Endothelial cell of umbilical vein (primary cell): ENCODE data around the gene LIN7C. TPM values are rescaled to one million over a fixed set of nuclear protein-coding genes. Genes with fewer than 3 reads are reported as not detected.
A peak's percentile ranks its signal among the peaks of the same experiment; 100 is the strongest.

ENCODE experiments used
- BruUV-seq: library from RNA; stranded (reverse); fragments of 400-500 nt; replicated peaks from 2 replicates; lab custom pipeline; 2021; lab: Mats Ljungman, UMichigan
- CTCF ChIA-PET: fragments of 300-600, 350-600 bp; sonication (Branson Sonifier 250); formaldehyde crosslinking; loops from one replicate; lab custom pipeline; 2021; ENCODE audit warnings: antibody characterized with exemption, inconsistent platforms; lab: Charles Lee
- POLR2A ChIA-PET: fragments of 300-600, 350-600 bp; sonication (Branson Sonifier 250); formaldehyde crosslinking; loops from one replicate; lab custom pipeline; 2021; ENCODE audit warnings: antibody characterized with exemption, inconsistent platforms; lab: Charles Lee
- DNase-seq: peaks from one replicate; pipeline ENCODE4 v3.0.0-alpha.2; 2011; ENCODE audit warnings: low read depth, low spot score
- FAIRE-seq: peaks from 2 replicates; lab custom pipeline; 2011; peaks lifted over from hg19 to GRCh38; lab: Jason Lieb, UNC
- H2AFZ ChIP-seq: 2 replicates; pipeline ENCODE4 v1.6.0; 2012; ENCODE audit warnings: low read depth, low read length, control low read depth, inconsistent platforms
- H3K27ac ChIP-seq: 2 replicates; pipeline ENCODE4 v1.5.1; 2011; ENCODE audit warnings: low read depth, mild to moderate bottlenecking, control low read depth, low read length, moderate library complexity; ENCODE audit not compliant: insufficient read depth
- H3K27me3 ChIP-seq, 2 experiments: 2 replicates each; pipeline versions ENCODE4 v1.6.0 to v1.6.1; 2011; ENCODE audit warnings: low read length in 2 of 2, mixed read lengths in 1 of 2; ENCODE audit not compliant: control insufficient read depth in 2 of 2, insufficient read depth in 2 of 2
- H3K36me3 ChIP-seq, 2 experiments: 2 replicates in 1 of 2; 3 replicates in 1 of 2; pipeline ENCODE4 v1.5.1; 2011; ENCODE audit warnings: low read length in 2 of 2, mild to moderate bottlenecking in 1 of 2, moderate library complexity in 1 of 2; ENCODE audit not compliant: control insufficient read depth in 2 of 2, insufficient read depth in 2 of 2; ENCODE audit errors: extremely low read depth in 1 of 2
- H3K4me1 ChIP-seq: 3 replicates; pipeline ENCODE4 v1.5.1; 2011; ENCODE audit warnings: mild to moderate bottlenecking, low read length; ENCODE audit not compliant: control insufficient read depth, insufficient read depth; ENCODE audit errors: extremely low read depth
- H3K4me2 ChIP-seq: 2 replicates; pipeline ENCODE4 v1.6.1; 2011; ENCODE audit warnings: low read length, control low read depth, mixed read lengths; ENCODE audit not compliant: insufficient read depth
- H3K4me3 ChIP-seq, 3 experiments: fragments of 200-600 bp in 1 of 3; sonication (generic), shearing (Covaris generic) in 1 of 3; replicated peaks in 1 of 3; 2 replicates each; pipeline ENCODE4 v1.5.1; 2011 to 2016; ENCODE audit warnings: control low read depth in 3 of 3, low read length in 3 of 3, mild to moderate bottlenecking in 2 of 3, inconsistent platforms in 1 of 3, low read depth in 1 of 3, moderate library complexity in 1 of 3; ENCODE audit not compliant: insufficient read depth in 1 of 3
- H3K79me2 ChIP-seq: 2 replicates; pipeline ENCODE4 v1.6.0; 2012; ENCODE audit warnings: low read length, inconsistent platforms; ENCODE audit not compliant: control insufficient read depth, insufficient read depth
- H3K9ac ChIP-seq: replicated peaks from 2 replicates; pipeline ENCODE3; 2011; ENCODE audit warnings: low read length, control low read depth; ENCODE audit not compliant: insufficient read depth; ENCODE audit errors: extremely low read depth
- H3K9me1 ChIP-seq: replicated peaks from 3 replicates; pipeline ENCODE4 v1.6.0; 2011; ENCODE audit warnings: mild to moderate bottlenecking, low read length; ENCODE audit not compliant: control insufficient read depth, insufficient read depth; ENCODE audit errors: extremely low read depth
- H3K9me3 ChIP-seq: replicated peaks from 2 replicates; pipeline ENCODE4 v1.5.1; 2012; ENCODE audit warnings: low read length, inconsistent platforms; ENCODE audit not compliant: control insufficient read depth, insufficient read depth
- H4K20me1 ChIP-seq: replicated peaks from 2 replicates; pipeline ENCODE3; 2011; ENCODE audit warnings: mild to moderate bottlenecking, low read length; ENCODE audit not compliant: control insufficient read depth, insufficient read depth; ENCODE audit errors: extremely low read depth
- EZH2 ChIP-seq: IDR thresholded peaks from 2 replicates; pipeline ENCODE4 v1.6.1; 2012; ENCODE audit warnings: borderline replicate concordance, low read depth, mild to moderate bottlenecking, moderate library complexity, low read length, inconsistent platforms; ENCODE audit not compliant: severe bottlenecking
- FOS ChIP-seq: IDR thresholded peaks from 2 replicates; pipeline ENCODE4 v1.6.1; 2011; ENCODE audit warnings: mild to moderate bottlenecking, low read length, moderate library complexity, borderline replicate concordance; ENCODE audit not compliant: insufficient read depth
- GATA2 ChIP-seq: IDR thresholded peaks from 2 replicates; pipeline ENCODE4 v1.7.0; 2011; ENCODE audit warnings: low read depth, mild to moderate bottlenecking, moderate library complexity, mixed read lengths, low read length; ENCODE audit not compliant: insufficient read length, insufficient read depth
- JUN ChIP-seq: IDR thresholded peaks from 2 replicates; pipeline ENCODE4 v1.6.1; 2011; ENCODE audit warnings: borderline replicate concordance, low read depth; ENCODE audit not compliant: insufficient read length, insufficient read depth
- MYC ChIP-seq: IDR thresholded peaks from one replicate; pipeline ENCODE4 v1.6.1; 2011; ENCODE audit warnings: mild to moderate bottlenecking, low read depth, low read length
- POLR2A ChIP-seq: IDR thresholded peaks from 2 replicates; pipeline ENCODE4 v1.6.1; 2012; ENCODE audit warnings: low read depth, mild to moderate bottlenecking, control low read depth, low read length
- POLR2AphosphoS5 ChIP-seq: IDR thresholded peaks from 2 replicates; pipeline ENCODE4 v1.6.1; 2012; ENCODE audit warnings: low read depth, mild to moderate bottlenecking, control low read depth, low read length, moderate library complexity; ENCODE audit not compliant: insufficient read depth
- dilution Hi-C: fragments of 300-500 bp; cut with MboI; formaldehyde crosslinking; loops from one replicate; pipeline ENCODE4 v1.15.0; 2019; ENCODE audit warnings: low sequenced_read_pairs; ENCODE audit not compliant: extremely low pct_ligation_motif_present
- intact Hi-C: fragments of 100-400 bp; cut with micrococcal nuclease; formaldehyde crosslinking; loops from one replicate; pipeline ENCODE4 v1.10.0; 2022
- polyA plus RNA-seq, 4 experiments: library from polyadenylated mRNA; depleted of rRNA in 3 of 4; stranded (reverse) in 3 of 4; unstranded in 1 of 4; fragments of >200 nt; gene quantifications; 2 replicates each; pipeline versions ENCODE4 v1.2.1 to v1.2.3, GENCODE V29; 2011 to 2012; ENCODE audit warnings: missing spikeins in 1 of 4
- total RNA-seq: library from RNA; stranded (reverse); gene quantifications from 2 replicates; pipeline ENCODE4 v1.2.3, GENCODE V29; 2021
- TF ChIP-seq, protein P1 (sequence below): IDR thresholded peaks from 2 replicates; pipeline ENCODE4 v1.6.1; 2011; ENCODE audit not compliant: insufficient read depth, insufficient read length
- TF ChIP-seq, protein P2 (sequence below), 2 donors: IDR thresholded peaks; 1 replicate in 1 of 2; 2 replicates in 1 of 2; pipeline ENCODE4 v1.5.1; 2011; ENCODE audit warnings: low read length in 2 of 2, mild to moderate bottlenecking in 2 of 2, moderate library complexity in 2 of 2, control low read depth in 1 of 2, inconsistent platforms in 1 of 2, low read depth in 1 of 2; ENCODE audit not compliant: insufficient read depth in 1 of 2; ENCODE audit errors: extremely low read depth in 1 of 2

LIN7C gene
- total and polyA plus RNA-seq, 2 donors (not counting 3 experiments of a cell fraction or from before 2014, with no cell fraction given): 7.1 to 24.9 TPM

DNA sequence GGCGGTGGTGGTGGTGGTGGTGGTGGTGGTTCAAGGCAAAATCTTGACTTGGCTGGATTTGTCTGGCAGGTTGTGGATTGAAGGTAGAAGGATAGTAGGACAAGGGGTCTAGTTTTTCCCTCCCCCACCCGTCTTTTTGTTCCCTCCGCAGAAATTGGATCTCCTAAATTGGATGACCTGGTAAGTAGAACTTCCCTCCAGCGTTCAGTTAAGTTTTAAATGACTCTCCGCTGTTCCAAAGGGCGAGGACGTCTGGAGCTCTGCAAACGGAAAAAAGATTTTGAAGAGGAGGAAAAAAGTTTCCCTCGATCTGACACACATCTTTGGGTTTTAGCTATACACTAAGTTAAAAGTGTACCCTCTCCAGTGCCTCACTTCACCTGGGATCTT is 33.6 kb downstream of the LIN7C start:
- no peaks in the 10 kb centered on the region for H4K20me1 ChIP-seq
- intact Hi-C loops (loop anchor here (2.0 kb wide), 2 partner anchors 110 to 190 kb away; partner anchors contain the start of gene CCDC34), dilution Hi-C loops (no loop called here)
- ChIA-PET POLR2A (interaction anchor here (1.0 kb wide), 1 partner anchor 191 kb away, joined by 4 read pairs; no protein-coding TSS in a partner anchor), CTCF (interaction anchor here (0.6 to 6.3 kb wide), 9 partner anchors 10 to 289 kb away, joined by 3 to 63 read pairs (median 5); no protein-coding TSS in a partner anchor)
- peaks cover 9% of the 10 kb centered on the region for H3K4me1 ChIP-seq
- FAIRE-seq (peak; percentile 24), DNase-seq (no peak)
- H2AFZ ChIP-seq: peak overlapping the region; percentile 31
- H3K4me2 ChIP-seq: peak overlapping the region; percentile 46
- H3K36me3 ChIP-seq: no peaks in the 10 kb centered on the region
- peaks cover 0 to 2% of the 10 kb centered on the region in 2 experiments for H3K27me3 ChIP-seq
- no peaks in the 10 kb centered on the region for H3K9me3 ChIP-seq
- no peak overlapping the region for H3K27ac ChIP-seq
- no peaks in the 10 kb centered on the region for H3K9me1 ChIP-seq
- no peaks in the 10 kb centered on the region for H3K79me2 ChIP-seq
- no peak overlapping the region for H3K4me3 ChIP-seq
- H3K9ac ChIP-seq: no peak overlapping the region
- no TSS peak for BruUV-seq
- no peak for TF ChIP-seq POLR2AphosphoS5
- TF ChIP-seq, protein P1, sequence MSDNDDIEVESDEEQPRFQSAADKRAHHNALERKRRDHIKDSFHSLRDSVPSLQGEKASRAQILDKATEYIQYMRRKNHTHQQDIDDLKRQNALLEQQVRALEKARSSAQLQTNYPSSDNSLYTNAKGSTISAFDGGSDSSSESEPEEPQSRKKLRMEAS: no peak
- no peak for TF ChIP-seq MYC
- no peak for TF ChIP-seq EZH2
- no peak for TF ChIP-seq GATA2
- TF ChIP-seq, protein P2, sequence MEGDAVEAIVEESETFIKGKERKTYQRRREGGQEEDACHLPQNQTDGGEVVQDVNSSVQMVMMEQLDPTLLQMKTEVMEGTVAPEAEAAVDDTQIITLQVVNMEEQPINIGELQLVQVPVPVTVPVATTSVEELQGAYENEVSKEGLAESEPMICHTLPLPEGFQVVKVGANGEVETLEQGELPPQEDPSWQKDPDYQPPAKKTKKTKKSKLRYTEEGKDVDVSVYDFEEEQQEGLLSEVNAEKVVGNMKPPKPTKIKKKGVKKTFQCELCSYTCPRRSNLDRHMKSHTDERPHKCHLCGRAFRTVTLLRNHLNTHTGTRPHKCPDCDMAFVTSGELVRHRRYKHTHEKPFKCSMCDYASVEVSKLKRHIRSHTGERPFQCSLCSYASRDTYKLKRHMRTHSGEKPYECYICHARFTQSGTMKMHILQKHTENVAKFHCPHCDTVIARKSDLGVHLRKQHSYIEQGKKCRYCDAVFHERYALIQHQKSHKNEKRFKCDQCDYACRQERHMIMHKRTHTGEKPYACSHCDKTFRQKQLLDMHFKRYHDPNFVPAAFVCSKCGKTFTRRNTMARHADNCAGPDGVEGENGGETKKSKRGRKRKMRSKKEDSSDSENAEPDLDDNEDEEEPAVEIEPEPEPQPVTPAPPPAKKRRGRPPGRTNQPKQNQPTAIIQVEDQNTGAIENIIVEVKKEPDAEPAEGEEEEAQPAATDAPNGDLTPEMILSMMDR (IDR thresholded peaks at IDR 0.05; ENCODE audit: extremely low read depth in 1 of 2, insufficient read depth in 1 of 2, low read depth in 1 of 2, low read length in 2 of 2): no peak
- no peak for TF ChIP-seq POLR2A
- no peak for TF ChIP-seq FOS
- TF ChIP-seq JUN: no peak
